ENCODE results near the gene GRB14.

The GRB14 gene

GRCh38 chr2:164523009-164523408 lies 98.3 kb downstream of the GRB14 start:
- no peak for TF ChIP-seq GABPA (IDR thresholded peaks at IDR 0.05; ENCODE audit: low read depth)
- no peak for TF ChIP-seq REST (IDR thresholded peaks at IDR 0.05; ENCODE audit: insufficient replicate concordance, low read depth)
- no peak for TF ChIP-seq CTCF (IDR thresholded peaks at IDR 0.05; ENCODE audit: insufficient read depth, low read length)
- no peak for TF ChIP-seq POLR2AphosphoS5 (IDR thresholded peaks at IDR 0.05; ENCODE audit: low read depth)
- TF ChIP-seq SPI1 (IDR thresholded peaks at IDR 0.05; ENCODE audit: borderline replicate concordance, low read depth): no peak
- Histone ChIP-seq H3K27ac (replicated peaks) (no peak overlapping the region), H3K4me3 (replicated peaks; ENCODE audit: insufficient read depth, low read length) (no peak overlapping the region), H3K27me3 (ENCODE audit: insufficient read depth, poor library complexity, severe bottlenecking) (no peaks in the 10 kb centered on the region)
- no peak for DNase-seq (ENCODE audit: low read depth in 1 of 2, low spot score in 1 of 2)

DNA sequence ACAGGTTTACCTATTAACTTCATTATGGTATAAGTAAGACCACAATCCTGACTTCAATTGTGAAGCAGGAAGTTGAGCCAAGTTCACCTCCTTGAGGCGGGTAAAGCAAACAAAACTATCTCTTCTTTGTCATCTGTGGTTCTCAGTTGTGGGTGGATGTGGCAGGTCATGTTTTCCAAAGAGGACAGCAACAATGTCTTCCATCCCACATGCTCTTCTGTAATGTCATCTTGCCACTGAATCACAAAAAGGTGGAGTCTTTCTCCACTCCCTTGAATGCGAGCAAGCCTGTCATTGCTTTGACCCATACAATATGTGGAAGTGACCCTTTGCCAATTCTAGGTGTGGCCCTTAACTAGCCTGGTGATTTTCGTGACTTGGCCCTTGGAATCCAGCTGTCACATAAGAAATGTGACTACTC lies 98.7 kb downstream of the GRB14 start:
- Histone ChIP-seq H3K4me3 (replicated peaks; ENCODE audit: insufficient read depth, low read length) (no peak overlapping the region), H3K27ac (replicated peaks) (no peak overlapping the region), H3K27me3 (ENCODE audit: insufficient read depth, poor library complexity, severe bottlenecking) (no peaks in the 10 kb centered on the region)
- no peak for DNase-seq (ENCODE audit: low read depth in 1 of 2, low spot score in 1 of 2)
- TF ChIP-seq GABPA (IDR thresholded peaks at IDR 0.05; ENCODE audit: low read depth) (no peak), REST (IDR thresholded peaks at IDR 0.05; ENCODE audit: insufficient replicate concordance, low read depth) (no peak), POLR2AphosphoS5 (IDR thresholded peaks at IDR 0.05; ENCODE audit: low read depth) (no peak), SPI1 (IDR thresholded peaks at IDR 0.05; ENCODE audit: borderline replicate concordance, low read depth) (no peak), CTCF (IDR thresholded peaks at IDR 0.05; ENCODE audit: insufficient read depth, low read length) (no peak)

DNA sequence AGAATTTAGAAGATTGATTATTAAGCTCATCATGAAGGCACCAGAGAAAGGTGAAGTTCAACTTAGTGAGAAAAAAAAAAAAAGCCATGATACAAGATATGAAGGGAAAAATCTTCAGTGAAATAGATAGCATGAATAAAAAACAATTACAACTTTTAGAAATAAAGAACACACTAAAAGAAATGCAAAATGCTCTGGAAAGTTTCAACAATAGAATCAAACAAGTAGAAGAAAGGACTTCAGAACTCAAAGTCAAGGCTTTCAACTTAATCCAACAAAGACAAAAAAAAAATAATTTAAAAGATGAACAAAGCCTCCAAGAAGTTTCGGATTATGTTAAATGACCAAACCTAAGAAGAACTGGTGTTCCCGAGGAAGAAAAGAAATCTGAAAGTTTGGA lies 105.5 kb downstream of the GRB14 start:
- H3K27me3 ChIP-seq (ENCODE audit: insufficient read depth, poor library complexity, severe bottlenecking): no peaks in the 10 kb centered on the region
- no peak for TF ChIP-seq POLR2AphosphoS5 (IDR thresholded peaks at IDR 0.05; ENCODE audit: low read depth)
- TF ChIP-seq REST (IDR thresholded peaks at IDR 0.05; ENCODE audit: insufficient replicate concordance, low read depth): no peak
- no peak for TF ChIP-seq GABPA (IDR thresholded peaks at IDR 0.05; ENCODE audit: low read depth)
- TF ChIP-seq SPI1 (IDR thresholded peaks at IDR 0.05; ENCODE audit: borderline replicate concordance, low read depth): no peak
- TF ChIP-seq CTCF (IDR thresholded peaks at IDR 0.05; ENCODE audit: insufficient read depth, low read length): no peak
- no peak overlapping the region for H3K4me3 ChIP-seq (replicated peaks; ENCODE audit: insufficient read depth, low read length)
- DNase-seq (ENCODE audit: low read depth in 1 of 2, low spot score in 1 of 2): no peak
- no peak overlapping the region for H3K27ac ChIP-seq (replicated peaks)

Measured in HL-60 (cell line).